ENCODE results near the gene PRDM12. TPM values are rescaled to one million over a fixed set of nuclear protein-coding genes. Genes with fewer than 3 reads are reported as not detected.

PRDM12 gene
- polyA plus RNA-seq, 1 donor = not detected

DNA sequence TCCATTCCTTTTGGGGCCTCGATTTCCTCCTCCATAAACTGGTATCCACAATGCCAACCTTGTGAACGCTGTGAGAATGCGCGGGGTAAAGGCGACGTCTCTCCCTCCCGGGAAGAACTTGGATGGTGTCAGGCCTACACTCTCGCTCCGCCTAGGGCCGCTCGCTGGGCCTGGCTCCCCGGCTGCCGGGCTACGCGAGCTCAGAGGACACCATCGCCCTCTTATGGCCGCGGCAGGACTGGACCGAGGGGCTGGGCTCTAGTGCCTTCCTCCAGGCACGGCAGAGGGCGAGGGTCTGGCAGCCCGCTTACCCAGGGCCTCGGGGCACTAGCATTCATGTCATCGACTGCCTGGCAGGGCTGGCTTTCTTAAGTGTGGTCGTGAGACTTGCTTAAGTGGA, 27.9 kb downstream of the PRDM12 start:
- no peak for DNase-seq

DNA sequence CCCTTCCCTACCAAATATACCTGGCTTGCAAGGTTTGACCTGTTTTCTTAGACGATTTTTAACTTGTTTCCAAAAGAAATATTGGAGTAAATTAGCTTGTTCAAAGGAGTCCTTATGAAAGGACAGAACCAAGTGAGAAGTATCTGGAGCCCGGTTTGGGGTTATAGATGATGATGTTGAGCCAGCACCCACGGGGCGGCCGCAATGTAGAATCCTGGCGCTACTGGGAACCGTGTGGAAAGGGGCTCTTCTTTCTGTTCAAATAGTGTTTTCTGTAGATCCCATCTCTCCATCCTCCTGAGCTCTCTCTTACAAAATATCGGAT, 28.7 kb downstream of the PRDM12 start:
- no peak for DNase-seq

DNA sequence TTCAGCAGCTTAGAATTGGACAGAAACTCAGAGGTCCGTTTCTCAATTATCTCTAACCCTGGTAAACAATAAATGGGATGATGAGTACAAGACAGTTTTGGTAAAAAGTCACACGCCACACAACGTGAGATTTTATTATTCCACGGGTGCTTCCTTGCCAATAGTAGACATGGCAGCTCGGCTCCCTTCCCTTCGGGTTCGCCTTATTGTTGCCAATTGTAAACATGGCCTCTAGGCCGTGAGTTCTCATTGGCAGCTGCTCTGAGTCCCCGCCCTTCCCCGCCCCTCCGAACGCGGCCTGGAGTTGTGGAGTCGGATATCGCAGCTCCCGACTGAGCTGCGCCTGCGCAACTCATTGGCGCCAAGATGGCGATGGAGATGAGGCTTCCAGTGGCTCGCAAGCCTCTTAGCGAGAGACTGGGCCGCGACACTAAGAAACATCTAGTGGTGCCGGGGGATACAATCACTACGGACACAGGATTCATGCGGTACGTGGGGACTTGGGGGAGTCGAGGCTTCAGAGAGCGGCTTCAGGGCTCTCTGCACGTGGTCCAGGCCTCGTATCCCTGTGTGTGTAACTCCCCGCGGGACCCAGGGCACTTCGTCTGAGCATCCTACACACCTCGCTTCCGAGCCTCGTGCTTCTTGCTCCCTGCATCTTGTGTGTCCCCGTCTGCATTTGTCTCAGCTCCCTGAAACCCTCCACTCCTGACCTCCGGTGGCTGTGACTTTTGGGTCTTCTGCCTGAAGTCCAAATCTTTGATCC, 29.2 kb downstream of the PRDM12 start, which contains the start of gene EXOSC2:
Gene EXOSC2 (plus strand): TSS at position 355 of the 766 bp plus-strand sequence. CDS start 12 bp downstream, at position 367.
- peak; percentile 98 for DNase-seq

DNA sequence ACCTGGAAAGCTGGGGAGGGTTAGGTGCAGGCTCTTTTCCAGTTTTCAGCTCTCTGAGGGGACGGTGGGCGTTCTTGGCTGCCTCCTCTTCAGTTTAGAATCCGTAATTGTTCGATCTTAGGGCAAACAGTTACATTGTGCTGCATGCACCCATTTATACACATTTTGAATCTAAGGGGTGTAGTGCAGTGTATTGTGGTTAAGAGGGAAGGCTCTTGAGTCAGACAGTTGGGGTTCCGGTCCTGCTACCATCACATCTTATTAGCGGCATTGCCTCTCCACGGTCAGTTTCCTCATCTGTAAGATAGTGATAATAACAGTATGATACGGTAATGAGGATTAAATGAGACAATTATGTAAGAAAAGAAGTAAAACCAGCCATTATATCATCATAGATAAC, 29.8 kb downstream of the PRDM12 start:
- no peak for DNase-seq

DNA sequence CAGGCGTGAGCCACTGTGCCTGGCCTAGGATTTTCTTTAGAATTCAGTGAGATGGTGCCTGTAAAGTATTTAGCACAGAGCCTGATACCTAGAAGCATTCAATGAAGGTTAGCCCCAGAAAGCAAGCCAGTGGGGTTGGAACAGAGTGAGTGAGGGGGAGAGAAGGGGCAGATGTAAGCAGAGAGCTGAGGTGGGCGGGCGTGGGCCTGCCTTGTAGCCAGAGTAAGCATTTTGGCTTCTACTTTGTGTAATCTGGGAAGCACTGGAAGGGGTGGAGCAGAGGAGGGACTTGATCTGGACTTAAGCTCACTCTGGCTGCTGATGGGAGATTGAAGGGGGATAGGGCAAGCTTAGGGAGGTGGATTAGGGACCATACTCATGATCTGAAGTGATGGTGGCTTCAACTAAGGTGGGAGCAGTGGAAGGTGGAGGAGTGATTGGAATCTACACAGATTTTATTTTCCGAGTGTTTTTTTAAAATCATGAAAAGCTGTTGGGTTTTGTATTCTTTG, 31.8 kb downstream of the PRDM12 start:
- no peak for DNase-seq

DNA sequence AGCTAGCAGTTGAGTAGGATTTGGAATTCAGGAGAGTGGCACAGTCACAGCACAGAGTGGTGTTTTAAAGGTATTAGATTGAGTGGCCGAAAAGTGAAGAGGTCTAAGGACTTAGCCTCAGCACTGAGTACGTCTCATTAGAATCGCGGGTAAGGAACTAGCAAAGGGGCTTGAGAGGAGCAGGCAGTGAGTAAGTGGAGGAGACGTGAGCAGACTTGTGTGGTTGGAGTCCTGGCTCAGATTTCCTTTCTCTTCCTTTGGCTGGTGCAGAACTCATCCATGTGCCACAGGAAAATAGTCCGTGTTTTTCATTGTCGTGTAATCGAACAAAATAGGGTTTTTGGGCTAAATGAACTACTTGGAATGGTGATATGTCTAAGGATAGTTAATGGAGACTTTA, 32.6 kb downstream of the PRDM12 start:
- no peak for DNase-seq

DNA sequence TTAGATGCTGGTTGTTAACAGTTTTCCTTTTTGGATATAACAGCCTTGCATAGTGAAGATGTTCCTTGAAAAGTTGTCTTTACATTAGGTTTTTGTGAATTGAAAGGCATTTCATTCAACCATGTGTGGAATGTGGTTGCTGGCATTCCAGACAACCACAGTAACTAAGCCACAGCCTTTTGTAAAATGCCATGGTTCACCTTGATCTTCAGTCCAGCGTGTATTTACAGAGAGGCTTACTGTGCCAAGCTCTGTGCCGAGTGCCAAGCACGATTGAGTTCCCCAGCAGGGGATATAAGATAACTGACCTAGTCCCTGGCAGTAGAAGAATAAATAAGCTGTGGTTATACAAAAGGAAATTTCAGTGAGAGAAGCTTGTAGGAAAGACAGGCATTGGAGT, 34.1 kb downstream of the PRDM12 start:
- no peak for DNase-seq

DNA sequence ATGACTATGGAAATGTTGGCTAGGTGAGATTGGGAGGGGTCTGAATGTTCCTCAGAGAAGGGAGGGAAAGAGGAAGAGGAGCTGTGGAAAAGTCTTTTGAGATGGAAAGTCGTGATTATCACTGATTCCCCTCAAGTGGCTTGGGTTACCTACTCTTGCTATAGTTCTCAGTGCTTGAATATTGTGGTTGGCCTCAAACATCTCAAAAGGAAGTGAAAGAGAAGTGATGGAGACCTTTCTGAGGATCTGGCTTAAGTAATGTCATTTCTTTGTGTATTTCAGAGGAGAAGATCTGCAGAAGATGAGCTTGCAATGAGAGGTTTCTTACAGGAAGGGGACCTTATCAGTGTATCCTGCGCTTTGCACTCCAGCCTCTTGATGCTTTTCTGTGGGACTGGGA, 34.7 kb downstream of the PRDM12 start:
- DNase-seq = no peak

DNA sequence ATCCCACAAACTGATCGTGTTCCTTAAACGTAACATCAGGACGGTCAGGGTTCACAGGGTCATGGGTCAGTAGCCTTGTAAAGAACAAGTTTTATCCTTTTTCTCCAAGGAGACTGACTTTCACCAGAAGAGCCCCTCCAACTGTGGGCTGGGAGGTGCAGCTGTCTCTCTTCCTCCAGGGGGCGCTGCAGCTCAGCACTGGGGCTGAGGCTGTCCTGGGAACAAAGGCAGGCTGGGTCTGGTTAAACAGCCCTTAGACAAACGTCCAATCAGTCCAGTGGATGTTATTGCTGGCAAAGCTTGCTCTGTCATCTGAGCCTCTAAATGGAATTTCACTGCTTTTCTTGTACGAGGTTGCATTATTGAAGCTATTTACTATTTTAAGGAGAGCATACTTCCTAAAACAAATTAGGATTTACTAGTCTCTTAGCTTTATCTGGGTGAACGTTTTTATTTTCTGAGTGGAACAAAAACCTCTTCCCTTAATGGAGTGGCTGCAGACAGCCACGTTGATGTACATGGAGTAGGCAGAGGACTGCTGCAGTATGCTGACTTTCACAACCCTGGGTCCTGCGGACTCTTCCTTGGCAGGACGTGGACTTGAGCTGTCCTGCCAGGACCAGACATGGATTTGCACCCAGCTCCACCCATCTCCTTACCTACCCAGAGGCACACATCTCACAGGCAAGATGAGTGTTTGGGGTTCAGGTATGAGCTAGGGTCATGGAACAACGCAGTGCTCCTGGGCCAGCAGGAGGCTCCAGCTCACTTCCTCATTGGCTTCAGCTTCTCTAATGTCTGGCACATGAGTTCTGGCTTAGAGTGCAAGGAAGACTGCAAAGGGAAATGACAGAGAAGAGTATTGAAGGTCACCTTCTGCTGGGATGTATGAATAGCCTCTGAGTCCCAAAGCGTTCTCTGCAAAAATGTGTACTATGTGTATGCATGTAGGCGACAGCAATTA, 36.9 kb downstream of the PRDM12 start:
- peak; percentile 68 for DNase-seq

DNA sequence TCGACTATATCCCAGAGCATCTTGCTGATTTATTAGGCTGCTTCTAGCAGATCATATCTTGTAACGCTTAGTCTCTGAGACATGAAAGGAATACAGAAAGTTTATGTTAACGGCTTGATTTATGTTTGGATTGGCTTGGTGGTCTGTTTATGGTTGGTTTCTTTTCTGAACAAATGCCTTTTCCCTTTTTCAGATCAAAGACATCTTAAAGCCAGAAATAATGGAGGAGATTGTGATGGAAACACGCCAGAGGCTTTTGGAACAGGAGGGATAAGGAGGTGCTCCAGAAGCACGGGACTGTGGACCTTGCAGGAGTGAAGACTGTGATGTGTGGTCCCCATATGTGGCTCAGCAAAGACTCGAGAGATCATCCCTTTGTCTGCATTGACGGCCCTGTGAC, 39.1 kb downstream of the PRDM12 start:
- no peak for DNase-seq

DNA sequence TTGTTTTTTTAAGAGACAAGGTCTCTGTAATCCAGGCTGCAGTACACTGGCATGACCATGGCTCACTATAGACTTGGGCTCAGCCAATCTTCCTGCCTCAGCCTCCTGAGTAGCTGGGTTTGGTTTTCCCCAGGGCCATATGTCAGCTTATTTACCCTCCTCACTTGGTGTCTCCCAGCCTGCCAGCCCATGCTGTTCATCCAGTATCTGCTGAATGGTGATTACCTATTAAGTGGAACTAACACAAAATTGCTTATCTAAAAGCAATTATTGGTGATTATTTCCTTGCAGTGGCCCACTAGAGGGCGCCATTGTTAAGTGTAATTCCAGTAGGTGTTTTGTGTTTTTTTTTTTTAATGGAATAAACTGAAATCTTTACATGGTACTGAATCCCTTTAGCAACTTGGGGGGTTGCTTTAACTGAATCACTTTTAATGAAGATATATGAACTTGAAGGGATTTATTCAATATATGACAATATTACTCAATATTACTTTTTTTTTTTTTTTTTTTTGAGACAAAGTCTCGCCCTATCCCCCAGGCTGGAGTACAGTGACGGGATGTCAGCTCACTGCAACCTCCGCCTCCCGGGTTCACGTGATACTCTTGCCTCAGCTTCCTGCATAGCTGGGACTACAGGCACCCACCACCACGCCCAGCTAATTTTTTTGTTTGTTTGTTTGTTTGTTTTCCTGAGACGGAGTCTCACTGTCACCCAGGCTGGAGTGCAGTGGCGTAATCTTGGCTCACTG, 43.0 kb downstream of the PRDM12 start:
- DNase-seq = peak; percentile 66

DNA sequence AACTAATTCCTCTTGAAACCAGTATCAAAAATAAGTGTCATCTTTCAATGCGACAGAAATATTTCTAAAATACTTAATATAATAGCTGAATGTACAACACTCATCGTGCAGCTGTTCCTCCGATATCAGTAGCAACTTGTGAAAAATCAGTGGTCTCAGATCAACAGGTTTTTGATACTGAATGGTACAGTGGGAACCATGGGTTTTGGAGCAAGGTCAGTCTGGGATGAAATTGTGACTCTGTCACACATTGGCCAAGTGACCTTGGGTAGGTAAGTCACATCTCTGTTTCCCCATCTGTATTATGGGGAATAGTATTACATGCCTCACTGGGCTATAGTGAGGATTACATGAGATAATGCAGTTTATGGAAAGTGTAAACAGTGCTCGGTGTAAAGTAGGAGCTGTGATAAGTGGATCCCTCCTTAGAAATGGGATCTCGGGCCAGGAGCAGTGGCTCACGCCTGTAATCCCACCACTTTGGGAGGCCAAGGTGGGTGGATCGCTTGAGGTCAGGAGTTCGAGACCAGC, 46.5 kb downstream of the PRDM12 start:
- no peak for DNase-seq

DNA sequence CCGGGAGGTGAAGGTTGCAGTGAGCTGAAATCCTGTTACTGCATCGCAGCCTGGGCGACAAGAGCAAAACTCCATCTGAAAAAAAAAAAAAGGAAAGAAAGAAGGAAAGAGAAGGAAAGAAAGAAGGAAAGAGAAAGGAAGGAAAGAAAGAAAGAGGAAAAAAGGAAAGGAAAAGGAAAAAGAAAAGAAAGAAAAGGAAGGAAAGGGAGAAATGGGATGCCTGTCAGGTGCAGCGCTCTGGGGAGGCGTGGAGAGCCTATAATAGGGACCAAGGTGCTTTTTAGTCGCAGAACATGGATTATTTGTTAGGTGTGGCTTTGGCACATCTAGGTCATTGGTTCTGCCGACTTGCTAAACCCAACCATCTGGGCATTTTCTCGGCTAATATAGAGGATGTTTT, 47.1 kb downstream of the PRDM12 start:
- no peak for DNase-seq

DNA sequence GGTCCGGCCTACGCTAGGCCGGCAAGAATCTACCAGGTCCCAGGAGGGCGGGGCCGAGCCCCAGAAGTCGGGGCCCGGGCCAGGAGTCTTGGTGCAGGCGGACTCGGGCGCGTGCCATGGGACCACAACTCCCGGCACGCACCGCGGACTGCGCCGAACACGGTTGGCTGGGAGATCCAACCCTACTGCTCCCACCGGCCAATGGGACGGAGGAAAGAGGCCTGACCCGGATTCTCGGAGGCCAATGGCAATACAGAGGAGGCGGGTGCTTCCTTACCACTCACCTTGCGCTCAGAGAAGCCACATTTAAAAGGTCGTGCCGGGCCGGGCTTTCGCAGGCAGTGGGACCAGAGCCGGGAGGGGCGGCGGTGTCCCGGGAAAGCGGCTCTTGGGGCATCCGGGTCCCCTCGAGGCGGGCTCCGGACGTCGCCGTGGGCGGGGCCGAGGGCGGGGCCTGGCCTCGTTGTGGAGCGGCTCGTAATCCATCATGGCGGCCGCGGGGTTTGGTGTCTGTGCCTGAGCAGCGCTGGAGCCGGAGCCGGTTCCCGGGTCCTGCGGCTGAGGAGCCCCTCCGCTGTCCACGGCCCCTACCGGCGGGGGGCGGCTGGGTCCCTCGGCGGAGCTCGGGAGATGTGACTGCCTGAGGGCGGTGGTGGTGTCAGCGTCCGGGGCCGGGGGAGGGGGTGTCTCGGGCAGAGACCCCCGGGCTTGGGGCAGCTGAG, 48.3 kb downstream of the PRDM12 start:
- peak; percentile 99 for DNase-seq

DNA sequence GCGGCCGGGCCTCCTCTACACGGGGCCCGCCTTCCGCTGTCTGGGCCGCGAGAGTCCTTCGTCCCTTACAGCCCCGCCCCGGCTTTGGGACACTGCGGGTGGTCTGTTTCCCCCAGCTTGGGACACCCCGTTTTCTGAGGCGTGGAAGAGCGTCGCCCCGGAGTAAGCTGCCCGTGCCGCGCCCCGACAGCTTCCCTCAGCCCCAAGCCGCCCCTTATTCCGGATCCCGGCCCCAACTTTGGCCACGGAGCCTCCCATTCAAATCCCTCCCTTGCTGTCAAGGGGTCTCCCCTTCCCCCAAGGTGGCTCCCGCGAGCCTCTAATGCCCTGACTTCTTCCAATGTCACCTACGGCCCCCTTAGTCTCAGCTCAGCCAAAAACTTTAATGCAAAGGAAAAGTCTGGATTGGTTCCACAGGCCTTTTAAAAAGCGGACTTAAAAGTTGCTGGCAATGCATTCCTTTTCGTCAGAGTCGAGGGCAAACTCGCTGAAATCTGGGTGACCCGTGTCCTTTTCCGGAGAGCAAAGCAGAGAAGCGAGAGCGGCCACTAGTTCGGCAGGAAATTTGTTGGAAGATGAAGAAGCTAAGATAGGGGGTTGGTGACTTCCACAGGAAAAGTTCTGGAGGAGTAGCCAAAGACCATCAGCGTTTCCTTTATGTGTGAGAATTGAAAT, 49.0 kb downstream of the PRDM12 start:
- DNase-seq = peak; percentile 48

DNA sequence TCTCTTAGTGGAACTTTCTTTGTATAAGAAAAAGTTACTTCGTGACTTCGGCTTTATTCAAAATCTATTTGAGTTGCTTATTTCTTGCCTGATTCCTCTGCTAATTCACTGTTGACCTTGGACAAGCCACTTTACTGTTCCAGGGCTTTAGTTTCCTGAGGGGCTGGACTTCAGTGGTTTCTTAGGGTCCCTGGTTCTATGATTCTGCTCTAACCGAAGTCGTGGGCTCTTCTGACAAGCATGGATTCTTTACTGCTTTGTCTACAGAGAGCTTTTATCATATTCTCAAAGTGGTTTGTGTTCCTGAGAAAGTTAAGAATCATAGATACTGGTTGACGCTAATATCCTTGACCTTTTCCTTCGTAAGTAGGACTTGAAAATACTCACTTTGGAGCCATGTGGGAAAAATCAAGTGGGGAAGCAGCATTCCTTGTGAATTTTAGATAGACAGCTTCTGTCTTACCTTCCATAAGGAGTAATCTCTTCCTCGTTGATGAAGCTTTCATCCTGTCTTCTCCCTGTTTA, 50.3 kb downstream of the PRDM12 start:
- DNase-seq = no peak

DNA sequence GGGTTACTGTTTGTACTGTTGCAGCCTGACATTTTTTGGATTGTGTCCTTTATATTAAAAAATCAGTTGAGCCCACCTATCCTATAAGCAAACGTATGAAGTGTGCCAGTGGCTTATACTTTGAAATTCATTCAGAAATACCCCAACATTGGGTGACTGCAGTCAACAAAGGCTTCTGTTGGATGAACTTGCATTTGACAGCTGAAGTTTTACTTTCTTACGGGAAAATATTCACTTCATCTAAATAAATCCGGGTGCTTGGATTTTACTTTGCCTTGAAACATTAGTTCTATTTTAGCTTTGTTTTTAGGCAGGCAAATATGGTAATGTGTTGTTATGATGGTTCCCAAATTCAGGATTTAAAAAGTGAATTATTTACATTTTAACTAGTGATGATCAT, 50.9 kb downstream of the PRDM12 start:
- no peak for DNase-seq

DNA sequence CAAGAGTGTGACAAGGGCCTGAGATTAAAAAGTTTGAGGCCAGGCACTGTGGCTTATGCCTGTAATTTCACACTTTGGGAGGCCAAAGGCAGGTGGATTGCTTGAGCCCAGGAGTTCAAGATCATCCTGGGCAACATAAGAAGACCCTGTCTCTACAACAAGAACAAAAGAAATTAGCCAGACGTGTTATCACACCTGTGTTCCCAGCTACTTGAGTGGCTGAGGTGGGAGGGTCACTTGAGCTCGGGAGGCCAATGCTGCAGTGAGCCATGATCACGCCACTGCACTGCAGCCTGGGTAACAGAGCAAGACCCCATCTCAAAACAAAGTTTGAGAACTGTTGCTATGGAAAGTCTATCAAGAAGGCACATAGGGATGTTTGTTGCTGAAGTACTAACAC, 54.2 kb downstream of the PRDM12 start:
- no peak for DNase-seq

DNA sequence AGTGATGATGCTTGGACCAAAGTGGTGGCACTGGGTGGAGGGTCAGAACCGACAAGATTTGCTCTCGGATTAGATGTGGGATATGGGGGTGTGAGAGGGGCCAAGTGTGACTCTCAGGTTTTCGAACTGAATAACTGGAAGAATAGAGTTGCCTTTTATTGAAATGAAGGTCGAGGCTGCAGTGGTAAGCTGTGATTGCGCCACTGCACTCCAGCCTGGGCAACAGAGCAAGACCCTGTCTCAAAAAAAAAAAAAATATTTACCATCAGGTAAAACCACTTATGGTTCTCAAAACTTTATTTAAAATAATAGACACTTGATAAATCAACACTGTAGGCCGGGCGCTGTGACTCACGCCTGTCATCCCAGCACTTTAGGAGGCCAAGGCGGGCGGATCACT, 56.4 kb downstream of the PRDM12 start:
- DNase-seq = no peak

DNA sequence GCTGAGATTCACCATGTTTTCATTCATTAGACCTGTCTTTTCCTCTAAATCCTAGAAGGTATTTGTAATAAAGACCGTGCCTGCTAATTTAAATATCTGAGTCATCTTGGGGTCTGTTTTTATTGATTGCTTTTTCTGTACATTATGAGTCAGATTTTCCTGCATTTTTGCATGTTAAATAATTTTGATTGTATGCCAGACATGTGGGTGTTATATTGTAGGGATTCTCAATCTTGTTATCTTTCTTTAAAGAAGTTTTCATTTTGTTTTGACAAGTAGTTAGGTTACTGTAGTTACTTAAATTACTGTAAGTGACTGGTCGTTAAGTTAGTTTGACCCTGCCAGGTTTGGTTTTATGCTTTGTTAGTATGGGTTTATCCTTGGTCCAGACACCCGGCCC, 64.3 kb downstream of the PRDM12 start:
- no peak for DNase-seq

DNA sequence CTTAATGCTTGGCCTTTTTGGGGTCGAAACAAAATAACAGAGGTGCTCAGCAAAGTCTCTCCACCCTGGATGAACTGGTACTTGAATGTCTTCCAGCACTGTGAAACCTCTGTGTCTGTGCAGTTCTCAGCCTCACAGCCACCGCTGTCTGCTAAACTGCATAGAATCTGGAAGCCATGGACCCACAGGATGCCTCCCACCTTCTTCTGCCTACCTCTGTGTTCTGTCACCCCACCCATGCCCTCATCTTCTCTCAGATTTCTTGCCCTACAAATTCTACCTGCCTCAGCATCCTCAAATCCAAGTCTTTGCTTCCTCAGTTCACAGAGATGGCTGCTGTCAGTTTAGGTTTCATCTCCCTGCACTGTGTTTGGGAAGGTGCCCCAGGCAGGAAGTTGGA, 64.8 kb downstream of the PRDM12 start:
- DNase-seq = no peak

All from hindlimb muscle (tissue), 1 donor.